GM11168 (cell line): ENCODE results near the gene ZHX3.

ENCODE experiments used
- in situ Hi-C: fragments of 300-500 bp; cut with MboI; formaldehyde crosslinking; loops from one replicate; pipeline ENCODE4 v1.12.0; 2022; ENCODE audit warnings: low sequenced_read_pairs; ENCODE audit not compliant: unreplicated experiment

Gene ZHX3

DNA sequence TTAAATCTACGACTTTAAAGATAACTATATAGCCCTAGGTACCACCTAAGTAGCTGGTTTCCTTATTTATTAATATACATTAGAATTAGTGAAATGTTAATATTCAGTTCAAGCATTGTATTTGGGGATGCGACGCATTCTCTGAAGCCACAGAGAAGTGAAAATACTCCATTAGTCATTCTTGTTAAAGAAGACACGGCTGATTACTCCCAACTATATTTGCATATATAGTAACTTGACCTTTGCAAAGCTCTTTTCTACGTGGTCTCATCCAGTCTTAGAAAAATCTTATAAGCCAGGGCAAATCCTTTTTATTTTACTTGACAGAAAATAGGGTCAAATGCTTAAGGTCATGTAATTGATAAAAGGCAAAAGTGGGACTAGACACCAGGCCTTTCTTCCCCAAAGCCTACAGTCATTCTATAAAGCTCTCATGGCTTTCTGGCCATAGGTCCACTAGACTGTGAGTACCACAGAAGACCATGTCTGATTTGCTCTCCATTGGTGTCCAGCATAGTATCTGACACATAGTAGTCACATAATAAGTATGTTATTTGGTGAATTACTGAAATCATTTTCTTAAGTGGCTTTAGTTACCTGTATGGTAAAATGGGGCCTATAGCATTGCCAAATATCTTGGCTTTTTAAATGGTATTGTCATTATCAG is 11.3 kb downstream of the ZHX3 start:
- in situ Hi-C loops, result no loop called here

DNA sequence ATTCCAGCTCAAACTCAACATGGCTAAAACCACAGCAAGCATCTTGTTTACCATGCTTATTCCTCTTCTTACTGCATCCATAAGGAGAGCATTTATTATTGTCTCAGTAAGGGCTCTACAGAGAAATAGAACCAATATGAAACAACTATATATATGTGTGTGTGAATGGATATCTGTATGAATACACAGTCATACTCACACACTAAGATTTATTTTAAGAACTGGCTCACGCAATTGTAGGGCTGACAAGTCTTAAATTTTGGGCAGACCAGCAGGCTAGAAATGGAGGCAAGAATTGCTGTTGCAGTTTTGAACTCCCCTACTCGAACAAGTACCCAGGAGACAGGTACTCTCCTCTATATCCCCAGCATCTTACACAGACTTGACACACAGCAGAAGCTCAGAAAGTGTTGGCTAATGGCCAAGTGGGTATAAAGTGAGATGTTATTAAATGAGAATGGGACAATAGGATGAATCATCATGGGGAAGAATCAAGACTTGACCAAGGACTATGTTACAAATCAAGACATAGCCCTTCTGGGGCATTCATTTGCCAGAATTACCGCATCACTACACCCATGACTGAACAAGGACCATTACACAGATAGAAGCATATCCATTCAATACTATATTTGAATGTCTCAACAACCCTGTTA is 13.0 kb downstream of the ZHX3 start:
- in situ Hi-C loops, result no loop called here

DNA sequence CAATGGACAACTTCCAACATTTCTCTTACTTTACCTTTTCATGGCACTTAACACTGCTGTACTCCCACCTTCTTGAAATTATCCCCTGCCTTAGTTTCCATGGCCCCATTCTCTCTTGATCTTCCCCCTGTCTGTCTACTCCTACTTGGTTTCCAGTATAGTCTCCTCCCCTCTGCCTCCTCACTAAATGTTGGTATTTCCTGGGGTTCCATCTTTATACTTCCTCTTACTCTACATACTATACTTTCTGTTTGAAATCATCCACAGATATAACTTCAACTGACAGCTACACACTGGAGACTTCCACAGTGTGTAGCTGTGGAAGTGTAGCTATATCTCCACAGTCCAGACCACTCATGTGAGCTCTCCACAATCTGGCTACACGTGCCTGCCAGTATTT is 13.5 kb downstream of the ZHX3 start:
- in situ Hi-C loops, result no loop called here

DNA sequence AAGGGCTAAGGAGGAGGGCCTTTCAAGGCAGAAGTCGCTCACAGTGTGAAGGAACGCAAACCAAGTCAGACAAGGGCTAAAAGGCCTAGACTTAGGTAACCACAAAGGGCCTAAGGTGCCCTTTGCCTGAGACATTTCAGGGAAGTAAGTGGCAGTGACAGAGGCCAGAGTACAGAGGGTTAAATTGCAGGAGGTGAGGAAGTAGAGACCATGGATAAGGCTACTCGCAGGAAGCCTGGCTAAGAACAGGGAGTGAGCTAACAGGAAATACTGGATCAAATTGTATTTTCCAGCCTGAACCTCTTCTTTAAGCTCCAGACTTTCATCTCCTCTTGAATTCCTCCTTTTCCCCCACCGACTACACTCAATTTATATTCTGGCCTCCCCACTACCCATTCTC is 16.6 kb downstream of the ZHX3 start:
- in situ Hi-C loops, result no loop called here

DNA sequence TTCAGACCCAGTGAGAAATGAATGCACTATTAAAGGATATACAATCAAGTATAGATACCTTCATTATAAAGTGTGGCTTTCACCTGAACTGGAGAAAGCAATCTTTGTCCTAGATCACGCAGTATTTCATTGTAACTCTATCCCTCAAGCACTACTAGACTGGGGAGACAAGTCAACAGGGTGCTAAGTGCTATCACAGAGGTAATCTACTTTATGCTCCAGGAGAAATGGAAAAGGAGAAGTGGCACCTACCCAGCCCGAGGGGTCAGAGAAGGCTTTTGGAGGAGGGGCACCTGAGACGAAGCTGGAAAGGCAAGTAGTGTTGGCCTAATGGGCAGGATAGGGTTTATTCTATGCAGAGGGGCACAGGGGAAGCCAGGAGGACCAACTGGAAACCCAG is 17.1 kb downstream of the ZHX3 start:
- in situ Hi-C loops, result no loop called here

DNA sequence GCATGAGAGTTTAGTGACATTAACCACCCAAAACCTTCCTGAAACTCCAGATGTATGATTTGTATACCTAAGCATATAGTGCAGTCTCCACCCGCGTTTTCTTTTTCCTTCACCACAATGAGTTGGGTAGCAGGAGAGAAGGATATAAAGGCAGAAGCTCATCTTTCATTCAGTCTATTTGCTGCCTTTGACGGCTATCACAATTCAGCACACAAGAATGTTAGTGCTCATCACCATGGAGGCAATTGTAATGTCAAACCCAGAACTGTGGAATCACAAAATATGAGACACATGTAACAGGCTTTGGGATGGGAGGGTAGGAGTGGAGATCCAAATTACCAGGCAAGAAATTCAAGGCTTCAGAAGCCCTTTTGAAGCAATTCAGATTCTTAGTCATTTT is 17.6 kb downstream of the ZHX3 start:
- in situ Hi-C loops, result no loop called here

DNA sequence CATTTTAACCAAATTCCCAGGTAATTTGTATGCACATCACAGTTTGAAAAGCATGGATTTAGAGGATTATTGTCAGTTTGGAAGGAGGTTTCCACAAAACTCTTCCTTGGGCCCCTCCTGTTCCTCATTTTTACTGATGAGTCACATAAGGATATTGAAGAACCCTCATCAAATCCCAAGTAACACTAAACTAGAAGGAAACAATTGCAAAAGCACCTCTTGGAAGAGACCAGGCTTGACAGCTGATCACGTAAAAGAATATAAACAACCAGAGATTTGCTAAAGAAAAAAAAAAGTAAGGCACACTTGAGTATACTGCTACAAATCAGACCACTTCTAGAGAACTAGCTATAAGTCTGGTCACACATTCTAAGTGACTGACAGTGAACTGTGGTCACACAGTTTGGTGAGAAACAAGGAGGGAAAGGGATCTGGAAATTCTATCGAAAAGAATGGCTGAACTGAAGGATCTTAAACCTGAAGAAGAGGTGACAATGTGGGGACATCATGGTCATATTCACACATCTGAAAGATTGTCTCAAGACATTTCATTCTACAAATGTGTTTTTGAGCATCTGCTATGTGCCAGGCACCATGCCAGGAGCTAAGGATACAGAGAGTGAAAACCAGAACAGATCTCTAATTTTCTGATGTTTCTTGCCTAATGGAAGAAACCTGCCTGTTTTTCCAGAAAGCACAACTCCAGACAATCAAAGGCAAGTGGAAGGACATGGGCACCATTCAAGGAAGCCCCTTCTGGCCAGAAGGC is 24.1 kb downstream of the ZHX3 start:
- in situ Hi-C loops, result no loop called here

DNA sequence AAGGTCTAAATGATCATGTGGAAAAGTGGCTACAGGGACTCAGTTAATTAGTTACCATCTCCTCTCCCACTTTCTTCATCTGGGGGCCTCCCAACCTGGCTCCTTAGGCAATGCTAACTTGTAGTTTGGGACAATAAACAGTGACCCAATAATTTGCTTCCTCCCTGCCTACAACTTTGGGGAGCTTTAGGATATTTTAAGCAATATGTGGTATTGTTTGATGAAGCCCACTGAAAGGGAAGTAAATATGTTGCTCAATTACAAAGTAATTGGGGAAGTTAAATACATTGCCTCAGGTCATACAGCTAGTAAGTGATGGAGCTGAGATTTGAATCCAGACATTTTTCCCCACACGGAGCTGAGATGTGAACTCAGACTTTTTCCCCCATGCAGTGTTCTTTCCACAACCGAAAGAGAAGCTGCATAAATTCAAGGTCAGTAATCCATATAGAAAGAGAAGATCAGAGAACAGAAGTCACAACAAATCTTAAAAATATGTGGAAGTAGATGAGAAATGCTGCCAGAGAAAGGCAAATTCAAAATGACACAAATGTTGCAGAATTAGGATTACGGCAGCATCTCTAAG is 26.6 kb downstream of the ZHX3 start:
- in situ Hi-C loops, result no loop called here

DNA sequence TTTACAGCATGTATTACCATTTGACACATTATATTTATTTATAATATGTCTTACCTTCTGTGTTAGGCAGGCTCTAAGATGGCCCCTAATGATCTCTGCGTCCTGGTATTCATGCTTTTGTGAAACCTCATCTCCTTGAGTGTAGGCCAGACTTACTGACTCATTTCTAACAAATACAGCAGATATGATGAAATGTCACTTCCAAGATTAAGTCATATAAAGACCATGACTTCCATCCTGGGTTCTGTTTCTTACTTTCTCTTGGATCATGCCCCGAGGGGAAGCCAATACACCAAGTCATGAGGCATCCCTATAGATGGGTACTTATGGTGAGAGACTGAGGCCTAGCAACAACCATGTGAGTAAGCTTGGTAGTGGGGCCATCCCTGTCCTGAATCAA is 30.2 kb downstream of the ZHX3 start:
- in situ Hi-C loops, result no loop called here

DNA sequence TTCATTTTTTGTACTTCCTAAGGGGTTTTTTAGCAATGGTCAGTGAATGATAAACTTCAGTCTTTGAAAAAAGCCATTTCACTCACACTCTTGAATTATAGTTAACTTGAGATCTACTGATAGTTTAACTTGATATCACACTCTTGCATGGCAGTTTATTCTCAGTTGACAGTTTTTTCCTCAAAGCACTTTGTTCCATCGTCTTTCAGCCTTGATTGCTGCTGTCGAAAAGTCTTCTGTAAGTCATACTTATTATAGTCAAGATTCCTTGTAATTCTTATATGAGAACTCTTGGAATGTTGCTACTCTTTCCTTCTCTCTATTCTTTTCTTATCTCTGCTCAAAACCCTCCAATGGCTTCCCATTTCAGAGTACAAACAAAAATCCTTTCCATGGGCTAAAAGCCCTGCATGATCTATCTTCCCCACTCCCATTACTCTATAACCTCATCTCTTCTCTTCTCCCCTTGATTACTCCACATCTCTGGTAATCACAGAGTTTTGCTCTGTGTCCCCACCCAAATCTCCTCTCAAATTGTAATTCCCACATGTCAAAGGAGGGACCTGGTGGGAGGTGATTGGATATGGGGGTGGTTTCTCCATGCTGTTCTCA is 31.2 kb downstream of the ZHX3 start:
- in situ Hi-C loops, result no loop called here

DNA sequence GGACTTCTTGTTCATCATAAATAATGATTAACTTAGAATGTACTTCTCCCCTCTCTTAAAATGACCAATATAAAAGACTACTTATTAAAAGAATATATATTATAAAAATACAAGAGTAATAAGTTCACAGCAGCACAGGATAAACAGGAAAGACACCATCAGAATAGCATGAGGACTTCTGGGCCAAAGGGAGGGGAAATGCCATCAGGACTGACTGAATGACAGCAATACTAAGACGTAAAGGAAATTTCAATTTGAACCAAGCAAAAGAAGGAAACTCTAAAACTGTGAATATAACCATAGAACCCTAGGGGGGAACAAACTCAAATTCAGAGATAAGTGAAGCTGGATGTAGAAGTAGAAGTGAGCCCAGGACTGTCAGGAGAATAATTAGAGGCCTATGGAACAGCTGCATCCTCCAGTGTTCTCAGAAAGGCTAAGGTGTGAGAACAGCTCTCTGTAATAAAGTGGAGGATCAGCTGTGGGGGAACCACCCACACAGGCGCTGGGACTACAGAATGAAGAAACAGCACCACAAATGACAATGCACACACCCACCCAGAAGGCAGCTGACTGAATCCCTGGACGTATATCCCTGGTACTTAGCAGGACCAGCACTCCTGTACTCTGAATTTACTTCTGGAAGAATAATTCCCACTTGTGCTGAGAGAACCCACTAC is 37.8 kb downstream of the ZHX3 start:
- in situ Hi-C loops, result no loop called here

DNA sequence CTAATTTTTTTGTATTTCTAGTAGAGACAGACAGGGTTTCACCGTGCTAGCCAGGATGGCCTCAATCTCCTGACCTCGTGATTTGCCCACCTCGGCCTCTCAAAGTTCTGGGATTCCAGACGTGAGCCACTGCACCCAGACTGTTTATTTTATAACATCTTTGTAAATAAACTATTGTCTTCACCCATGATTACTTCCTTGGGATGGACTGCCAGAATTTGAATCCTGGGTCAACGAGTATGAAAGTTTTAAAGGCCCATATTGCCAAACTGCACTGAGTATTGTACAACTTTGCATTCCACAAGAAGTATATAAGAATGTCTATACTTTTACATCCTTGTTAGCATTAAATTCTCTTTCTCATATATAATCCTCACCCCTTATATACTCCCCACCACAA is 38.6 kb downstream of the ZHX3 start:
- in situ Hi-C loops, result no loop called here

DNA sequence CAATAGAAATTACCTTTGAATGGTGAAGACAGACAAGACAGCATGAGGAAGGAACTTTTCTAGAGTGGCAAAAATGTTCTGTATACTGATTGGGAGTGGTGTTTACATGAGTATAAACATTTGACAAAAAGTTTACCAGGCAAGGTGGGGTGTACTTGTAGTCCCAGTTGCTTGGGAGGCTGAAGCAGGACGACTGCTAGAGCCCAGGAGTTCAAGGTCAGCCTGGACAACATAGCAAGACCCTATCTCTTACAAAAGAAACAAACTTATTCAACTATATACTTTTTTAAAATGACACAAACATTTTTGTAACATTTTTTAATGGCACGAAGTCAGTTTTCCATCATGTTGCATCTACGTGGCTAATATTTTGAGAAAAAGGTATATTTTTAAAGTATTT is 40.5 kb downstream of the ZHX3 start:
- in situ Hi-C loops, result no loop called here

DNA sequence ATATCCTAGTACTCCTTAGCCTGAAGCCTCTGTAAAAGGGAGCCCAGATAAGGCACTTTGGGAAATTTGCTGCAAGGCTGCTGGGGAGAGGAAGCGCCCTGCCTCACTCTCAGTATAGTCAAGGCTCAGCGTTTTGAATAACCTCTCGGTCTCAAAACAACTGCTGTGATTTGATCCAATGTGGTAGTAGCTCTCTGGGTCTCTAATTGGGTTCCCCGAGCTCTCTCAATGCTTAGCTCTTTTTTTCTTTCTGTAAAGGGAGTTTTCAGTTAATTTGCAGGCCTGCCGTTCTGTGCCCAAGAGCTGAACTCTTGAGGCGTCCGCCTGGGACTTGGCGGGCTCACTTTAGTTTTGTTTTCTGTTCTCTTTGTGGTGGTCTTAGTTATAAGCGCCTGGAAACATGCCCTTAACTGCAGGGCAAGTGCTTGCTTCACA is 41.2 kb downstream of the ZHX3 start:
- in situ Hi-C loops, result no loop called here

DNA sequence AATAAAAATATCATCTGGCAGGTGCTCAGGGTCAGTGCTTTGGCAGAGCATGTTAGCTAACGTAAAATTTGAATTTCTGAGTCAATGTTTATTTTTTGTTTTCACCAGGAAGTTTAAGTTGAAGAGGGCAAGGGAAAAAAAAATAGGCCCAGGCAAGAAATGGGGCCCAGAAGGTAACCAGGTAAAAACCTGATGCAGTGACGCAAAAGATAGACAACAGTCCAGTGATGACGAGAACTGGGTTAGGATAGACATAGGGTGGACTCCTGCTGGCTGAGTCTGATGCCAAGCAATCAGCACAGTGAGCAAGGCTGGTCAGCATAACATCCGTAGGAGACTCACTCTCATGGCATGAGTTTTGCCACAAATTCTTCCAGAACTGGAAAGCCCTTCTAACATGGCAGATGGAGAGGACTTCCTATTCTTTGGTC is 42.2 kb downstream of the ZHX3 start:
- in situ Hi-C loops, result no loop called here

DNA sequence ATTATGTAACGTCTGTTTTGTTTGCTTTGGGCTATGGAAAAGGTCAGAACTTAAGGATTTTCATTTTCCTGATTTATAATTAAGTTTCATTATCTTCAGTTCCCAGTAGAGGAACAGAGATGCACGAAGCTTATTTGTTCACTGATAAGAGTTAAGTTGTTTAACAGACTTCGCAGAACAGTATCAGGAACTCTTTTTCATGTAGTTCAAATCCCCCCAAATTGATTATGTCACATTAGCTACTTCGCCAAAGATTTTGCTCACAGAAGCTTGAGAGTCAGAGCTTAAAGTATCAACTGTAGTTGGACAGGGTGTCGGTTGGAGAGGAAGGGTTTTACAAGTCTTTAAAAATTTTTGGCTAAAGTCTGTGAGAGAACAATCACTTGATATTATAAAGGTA is 43.4 kb downstream of the ZHX3 start:
- in situ Hi-C loops, result no loop called here

DNA sequence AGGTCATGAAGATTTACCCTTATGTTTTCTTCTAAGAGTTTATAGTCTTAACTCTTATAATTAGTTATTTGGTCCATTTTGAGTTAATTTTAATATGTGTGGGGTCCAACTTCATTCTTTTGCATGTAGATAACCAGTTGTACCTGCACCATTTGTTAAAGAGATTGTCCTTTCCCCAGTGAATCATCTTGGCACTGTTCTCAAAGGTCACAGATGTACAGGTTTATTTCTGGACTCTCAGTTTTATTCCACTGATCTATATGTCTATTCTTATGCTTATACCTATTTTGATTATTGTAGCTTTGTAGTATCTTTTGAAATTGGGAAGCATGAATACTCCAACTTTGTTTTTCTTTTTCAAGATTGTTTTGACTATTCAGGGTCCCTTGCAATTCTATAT is 44.1 kb downstream of the ZHX3 start:
- in situ Hi-C loops, result no loop called here

DNA sequence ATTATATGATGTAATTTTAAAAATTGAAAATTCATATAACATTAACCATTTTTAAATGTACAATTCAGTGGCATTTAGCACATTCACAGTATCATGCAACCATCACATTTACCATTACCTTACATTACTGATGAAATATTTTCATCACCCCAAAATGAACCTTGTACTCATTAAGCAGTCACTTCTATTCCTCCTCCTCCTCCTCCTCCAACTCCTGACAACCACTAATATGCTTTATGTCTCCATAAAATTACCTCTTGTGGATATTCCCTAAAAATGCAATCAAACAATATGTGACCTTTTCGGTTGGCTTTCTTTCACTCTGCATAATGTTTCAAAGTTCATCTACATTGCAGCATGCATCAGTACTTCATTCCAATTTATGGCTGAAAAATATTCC is 45.2 kb downstream of the ZHX3 start:
- in situ Hi-C loops, result no loop called here

DNA sequence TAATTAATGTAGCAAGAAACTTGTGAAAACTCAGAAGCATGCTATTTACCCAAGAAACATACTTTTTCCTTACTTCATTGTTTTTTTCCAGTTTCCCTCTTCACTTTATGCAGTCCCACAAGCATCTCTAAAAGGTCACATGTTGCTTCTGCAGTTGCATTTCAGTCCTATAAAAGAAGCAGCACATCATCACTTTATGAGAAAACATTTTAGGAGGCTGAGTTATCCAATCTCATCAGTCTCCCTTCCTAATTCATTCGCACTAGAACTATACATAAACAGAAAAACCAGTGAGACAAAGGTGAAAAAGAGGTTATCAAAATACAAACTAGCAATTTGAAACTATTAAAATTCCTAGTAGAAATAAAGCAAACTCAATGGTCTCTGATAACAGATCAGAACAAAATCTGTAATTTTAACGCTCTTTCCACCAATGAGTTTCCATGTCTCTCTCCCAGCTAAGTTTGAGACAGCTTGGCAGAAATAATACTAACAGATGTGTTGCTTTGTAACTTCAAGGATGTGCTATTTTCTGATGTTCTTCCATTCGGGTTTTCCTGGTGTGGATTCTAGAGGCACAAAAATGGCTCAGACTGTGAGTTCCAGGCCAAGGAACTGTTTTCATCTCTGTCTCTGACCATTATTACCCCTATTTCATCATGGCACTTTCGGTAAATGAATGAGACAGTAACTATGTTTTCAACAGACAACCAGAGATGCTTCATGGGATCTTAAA is 48.4 kb downstream of the ZHX3 start:
- in situ Hi-C loops, result no loop called here

DNA sequence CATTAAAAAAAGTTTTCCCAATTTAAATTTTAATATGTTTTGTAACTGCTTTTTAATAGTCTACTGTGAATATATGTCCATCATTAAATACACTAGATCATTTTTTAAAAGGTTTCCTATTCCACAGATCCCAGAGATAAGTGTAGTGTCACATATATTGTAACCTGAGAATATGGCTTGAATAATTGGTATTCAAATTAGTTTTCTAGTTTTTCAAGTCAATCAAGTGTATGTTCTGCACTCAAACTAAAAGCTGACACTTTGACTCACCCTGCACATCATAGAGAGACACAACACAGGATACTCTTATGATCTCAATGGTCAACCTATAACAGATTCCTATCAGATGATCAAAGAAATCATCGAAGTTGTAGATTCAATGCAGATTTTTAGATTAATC is 49.1 kb downstream of the ZHX3 start:
- in situ Hi-C loops, result no loop called here
